ENCODE measurements around the gene RBPMS2. TPM values are rescaled to one million over a fixed set of nuclear protein-coding genes. Genes with fewer than 3 reads are reported as not detected.

The RBPMS2 gene
- total RNA-seq, 1 donor from 2014 or later = not detected

GRCh38 chr15:64763874-64764273, 11.5 kb downstream of the RBPMS2 start:
- no peak for DNase-seq (ENCODE audit: low spot score in 2 of 2)
- H3K27me3 ChIP-seq = no peaks in the 10 kb centered on the region
- H3K36me3 ChIP-seq = no peaks in the 10 kb centered on the region
- intact Hi-C loops (cut with DNase I) = no loop called here
- H3K4me3 ChIP-seq = no peak overlapping the region
- TF ChIP-seq CTCF (IDR thresholded peaks at IDR 0.05) = no peak
- H3K27ac ChIP-seq = no peak overlapping the region
- no peaks in the 10 kb centered on the region for H3K9me3 ChIP-seq
- H3K4me1 ChIP-seq = no peaks in the 10 kb centered on the region

GRCh38 chr15:64763462-64763861, 11.9 kb downstream of the RBPMS2 start:
- intact Hi-C loops (cut with DNase I) = no loop called here
- no peak overlapping the region for H3K27ac ChIP-seq
- no peaks in the 10 kb centered on the region for H3K36me3 ChIP-seq
- no peaks in the 10 kb centered on the region for H3K9me3 ChIP-seq
- no peak overlapping the region for H3K4me3 ChIP-seq
- no peak for DNase-seq (ENCODE audit: low spot score in 2 of 2)
- TF ChIP-seq CTCF (IDR thresholded peaks at IDR 0.05) = no peak
- H3K27me3 ChIP-seq = no peaks in the 10 kb centered on the region
- H3K4me1 ChIP-seq = no peaks in the 10 kb centered on the region

GRCh38 chr15:64763021-64763420, 12.4 kb downstream of the RBPMS2 start:
- H3K4me3 ChIP-seq = no peak overlapping the region
- no peaks in the 10 kb centered on the region for H3K27me3 ChIP-seq
- intact Hi-C loops (cut with DNase I) = no loop called here
- no peak for DNase-seq (ENCODE audit: low spot score in 2 of 2)
- no peaks in the 10 kb centered on the region for H3K36me3 ChIP-seq
- H3K4me1 ChIP-seq = no peaks in the 10 kb centered on the region
- no peaks in the 10 kb centered on the region for H3K9me3 ChIP-seq
- no peak overlapping the region for H3K27ac ChIP-seq
- no peak for TF ChIP-seq CTCF (IDR thresholded peaks at IDR 0.05)

- Histone ChIP-seq H3K4me3 (no peak overlapping the region), H3K27me3 (no peaks in the 10 kb centered on the region), H3K4me1 (no peaks in the 10 kb centered on the region), H3K36me3 (no peaks in the 10 kb centered on the region), H3K27ac (no peak overlapping the region), H3K9me3 (no peaks in the 10 kb centered on the region)
- intact Hi-C loops (cut with DNase I) = no loop called here
- TF ChIP-seq CTCF (IDR thresholded peaks at IDR 0.05) = no peak
- DNase-seq (ENCODE audit: low spot score in 2 of 2) = no peak
Observed at GRCh38 chr15:64762546-64762945, 12.8 kb downstream of the RBPMS2 start.

- Histone ChIP-seq H3K4me3 (no peak overlapping the region), H3K36me3 (no peaks in the 10 kb centered on the region), H3K27ac (no peak overlapping the region), H3K9me3 (no peaks in the 10 kb centered on the region), H3K4me1 (no peaks in the 10 kb centered on the region), H3K27me3 (no peaks in the 10 kb centered on the region)
- DNase-seq (ENCODE audit: low spot score in 2 of 2) = no peak
- TF ChIP-seq CTCF (IDR thresholded peaks at IDR 0.05) = no peak
- intact Hi-C loops (cut with DNase I) = no loop called here
Observed at GRCh38 chr15:64761156-64761555, 14.2 kb downstream of the RBPMS2 start.

GRCh38 chr15:64760056-64760455, 15.3 kb downstream of the RBPMS2 start:
- no peak for DNase-seq (ENCODE audit: low spot score in 2 of 2)
- intact Hi-C loops (cut with DNase I) = no loop called here
- no peak for TF ChIP-seq CTCF (IDR thresholded peaks at IDR 0.05)
- Histone ChIP-seq H3K36me3 (no peaks in the 10 kb centered on the region), H3K27me3 (no peaks in the 10 kb centered on the region), H3K9me3 (no peaks in the 10 kb centered on the region), H3K4me3 (no peak overlapping the region), H3K27ac (no peak overlapping the region), H3K4me1 (no peaks in the 10 kb centered on the region)

All from ascending aorta (tissue), 2 donors.